Epithelial cell of prostate (primary cell): Measurements from ENCODE around the gene KRTAP3-1.

Source experiments
- DNase-seq: peaks from one replicate; pipeline ENCODE4 v3.0.0-alpha.2; 2011; ENCODE audit warnings: low read depth, low spot score
- H3K27ac ChIP-seq: fragments of 450-650 bp; 2 replicates; pipeline ENCODE4 v1.5.1; 2017; ENCODE audit warnings: mild to moderate bottlenecking

KRTAP3-1 gene

GRCh38 chr17:40981115-40981514 lies 27.8 kb downstream of the KRTAP3-1 start:
- DNase-seq, result no peak
- no peak overlapping the region for H3K27ac ChIP-seq

GRCh38 chr17:40980596-40980995 lies 28.3 kb downstream of the KRTAP3-1 start:
- no peak for DNase-seq
- H3K27ac ChIP-seq, result no peak overlapping the region

GRCh38 chr17:40980117-40980516 lies 28.8 kb downstream of the KRTAP3-1 start:
- H3K27ac ChIP-seq, result no peak overlapping the region
- no peak for DNase-seq

- DNase-seq, result no peak
- no peak overlapping the region for H3K27ac ChIP-seq
Observed at GRCh38 chr17:40978575-40979151, 30.3 kb downstream of the KRTAP3-1 start.

GRCh38 chr17:40975516-40975915 lies 33.4 kb downstream of the KRTAP3-1 start:
- no peak for DNase-seq
- H3K27ac ChIP-seq, result no peak overlapping the region

- no peak overlapping the region for H3K27ac ChIP-seq
- DNase-seq, result no peak
Observed at GRCh38 chr17:40974366-40974765, 34.6 kb downstream of the KRTAP3-1 start.

- DNase-seq, result no peak
- no peak overlapping the region for H3K27ac ChIP-seq
Observed at GRCh38 chr17:40967582-40967981, 41.3 kb downstream of the KRTAP3-1 start.

- no peak within 1 kb of the TSS for H3K27ac ChIP-seq
- DNase-seq, result no peak
Observed at GRCh38 chr17:40966848-40967247, 42.1 kb downstream of the KRTAP3-1 start, which contains the start of gene KRT39. Gene KRT39 (minus strand): TSS chr17:40966948. CDS start chr17:40966856, 92 bp downstream.

- DNase-seq, result no peak
- H3K27ac ChIP-seq, result peak overlapping the region; percentile 19
Observed at GRCh38 chr17:40963838-40964237, 45.1 kb downstream of the KRTAP3-1 start.

GRCh38 chr17:40962059-40962561 lies 46.8 kb downstream of the KRTAP3-1 start:
- no peak for DNase-seq
- H3K27ac ChIP-seq, result no peak overlapping the region

- DNase-seq, result no peak
- no peak overlapping the region for H3K27ac ChIP-seq
Observed at GRCh38 chr17:40961591-40961990, 47.3 kb downstream of the KRTAP3-1 start.

- DNase-seq, result no peak
Observed at GRCh38 chr17:40960144-40960543, 48.8 kb downstream of the KRTAP3-1 start.

More at GRCh38 chr17:40960144-40960543, 48.8 kb downstream of the KRTAP3-1 start:
- no peak overlapping the region for H3K27ac ChIP-seq
